ENCODE data around the gene CCDC188. TPM values are rescaled to one million over a fixed set of nuclear protein-coding genes. Genes with fewer than 3 reads are reported as not detected.

Gene CCDC188
- total RNA-seq, 2 donors from 2014 or later: not detected

DNA sequence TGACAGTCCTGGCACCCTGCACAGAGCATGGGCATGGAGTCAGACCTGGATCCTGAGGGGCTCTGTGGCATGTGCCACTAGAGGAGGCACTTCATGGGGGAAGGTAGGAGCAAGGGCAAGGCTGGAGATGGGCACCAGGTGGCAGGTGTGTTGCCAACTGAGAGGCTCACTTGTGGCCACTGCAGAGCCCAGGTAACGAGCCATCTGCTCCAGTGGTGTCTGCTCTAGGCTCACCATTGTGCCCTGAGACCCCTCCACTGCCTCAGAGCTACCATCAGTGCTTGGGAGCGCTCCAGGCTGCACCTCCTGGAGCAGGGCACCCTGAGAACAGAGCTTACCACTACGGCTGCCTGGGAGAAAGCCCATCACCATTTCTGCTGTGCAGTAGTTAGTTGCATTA, 20.5 kb downstream of the CCDC188 start:
- Mint-ChIP-seq H3K27me3 (ENCODE audit: insufficient read depth) (no peaks in the 10 kb centered on the region), H3K36me3 (ENCODE audit: low read depth) (peaks cover 27% of the 10 kb centered on the region), H3K9me3 (no peaks in the 10 kb centered on the region), H3K4me3 (peak overlapping the region; percentile 46), H3K27ac (no peak overlapping the region), H3K4me1 (no peaks in the 10 kb centered on the region)
- Histone ChIP-seq H3K9me3 (ENCODE audit: control insufficient read depth, low read length) (no peaks in the 10 kb centered on the region), H3K4me1 (ENCODE audit: control insufficient read depth, insufficient read depth, low read length) (no peaks in the 10 kb centered on the region), H3K27me3 (ENCODE audit: control insufficient read depth, insufficient read depth, low read length, poor library complexity, severe bottlenecking) (no peaks in the 10 kb centered on the region), H3K9ac (ENCODE audit: extremely low read depth, low read length, poor library complexity, severe bottlenecking) (no peak overlapping the region), H3K36me3 (ENCODE audit: control insufficient read depth, insufficient read depth, low read length) (peaks cover 33% of the 10 kb centered on the region), H3K27ac (ENCODE audit: low read depth, low read length) (peak overlapping the region; percentile 57), H3K4me3 (ENCODE audit: low read length) (no peak overlapping the region)
- TF ChIP-seq, protein P1, sequence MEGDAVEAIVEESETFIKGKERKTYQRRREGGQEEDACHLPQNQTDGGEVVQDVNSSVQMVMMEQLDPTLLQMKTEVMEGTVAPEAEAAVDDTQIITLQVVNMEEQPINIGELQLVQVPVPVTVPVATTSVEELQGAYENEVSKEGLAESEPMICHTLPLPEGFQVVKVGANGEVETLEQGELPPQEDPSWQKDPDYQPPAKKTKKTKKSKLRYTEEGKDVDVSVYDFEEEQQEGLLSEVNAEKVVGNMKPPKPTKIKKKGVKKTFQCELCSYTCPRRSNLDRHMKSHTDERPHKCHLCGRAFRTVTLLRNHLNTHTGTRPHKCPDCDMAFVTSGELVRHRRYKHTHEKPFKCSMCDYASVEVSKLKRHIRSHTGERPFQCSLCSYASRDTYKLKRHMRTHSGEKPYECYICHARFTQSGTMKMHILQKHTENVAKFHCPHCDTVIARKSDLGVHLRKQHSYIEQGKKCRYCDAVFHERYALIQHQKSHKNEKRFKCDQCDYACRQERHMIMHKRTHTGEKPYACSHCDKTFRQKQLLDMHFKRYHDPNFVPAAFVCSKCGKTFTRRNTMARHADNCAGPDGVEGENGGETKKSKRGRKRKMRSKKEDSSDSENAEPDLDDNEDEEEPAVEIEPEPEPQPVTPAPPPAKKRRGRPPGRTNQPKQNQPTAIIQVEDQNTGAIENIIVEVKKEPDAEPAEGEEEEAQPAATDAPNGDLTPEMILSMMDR (conservative IDR thresholded peaks at IDR 0.05): peak; percentile 16
- 92% methylated on average over 3 of the region's 3 CpGs; no CpG with 5 or more reads in 1 of the 2 experiments for WGBS, 2 experiments (ENCODE audit: insufficient coverage in 1 of 2, insufficient read length in 1 of 2)
- peak; percentile 68 for DNase-seq

DNA sequence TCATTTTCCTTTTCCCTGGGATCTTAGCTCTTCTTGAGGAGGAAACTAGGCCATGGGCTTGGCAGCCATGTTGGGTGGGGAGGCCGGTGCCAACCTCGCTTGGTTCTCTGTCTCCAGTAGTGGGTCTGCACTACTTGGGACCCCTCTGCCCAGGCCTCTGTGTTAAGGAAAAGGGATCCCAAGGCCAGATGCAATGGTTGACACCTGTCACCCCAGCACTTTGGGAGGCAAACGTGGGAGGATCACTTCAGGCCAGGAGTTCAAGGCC, 21.2 kb downstream of the CCDC188 start:
- Mint-ChIP-seq H3K36me3 (ENCODE audit: low read depth) (peaks cover 30% of the 10 kb centered on the region), H3K27ac (no peak overlapping the region), H3K4me1 (no peaks in the 10 kb centered on the region), H3K27me3 (ENCODE audit: insufficient read depth) (no peaks in the 10 kb centered on the region), H3K9me3 (no peaks in the 10 kb centered on the region), H3K4me3 (no peak overlapping the region)
- H3K9me3 ChIP-seq (ENCODE audit: control insufficient read depth, low read length): no peaks in the 10 kb centered on the region
- no peak for DNase-seq
- peaks cover 40% of the 10 kb centered on the region for H3K36me3 ChIP-seq (ENCODE audit: control insufficient read depth, insufficient read depth, low read length)
- TF ChIP-seq, protein P1 (conservative IDR thresholded peaks at IDR 0.05): no peak
- WGBS, 2 experiments (ENCODE audit: insufficient coverage in 1 of 2, insufficient read length in 1 of 2): 83 to 93% methylated on average over 1 to 3 of the region's 3 CpGs
- no peak overlapping the region for H3K4me3 ChIP-seq (ENCODE audit: low read length)
- H3K27me3 ChIP-seq (ENCODE audit: control insufficient read depth, insufficient read depth, low read length, poor library complexity, severe bottlenecking): no peaks in the 10 kb centered on the region
- H3K9ac ChIP-seq (ENCODE audit: extremely low read depth, low read length, poor library complexity, severe bottlenecking): no peak overlapping the region
- H3K27ac ChIP-seq (ENCODE audit: low read depth, low read length): no peak overlapping the region
- H3K4me1 ChIP-seq (ENCODE audit: control insufficient read depth, insufficient read depth, low read length): no peaks in the 10 kb centered on the region

DNA sequence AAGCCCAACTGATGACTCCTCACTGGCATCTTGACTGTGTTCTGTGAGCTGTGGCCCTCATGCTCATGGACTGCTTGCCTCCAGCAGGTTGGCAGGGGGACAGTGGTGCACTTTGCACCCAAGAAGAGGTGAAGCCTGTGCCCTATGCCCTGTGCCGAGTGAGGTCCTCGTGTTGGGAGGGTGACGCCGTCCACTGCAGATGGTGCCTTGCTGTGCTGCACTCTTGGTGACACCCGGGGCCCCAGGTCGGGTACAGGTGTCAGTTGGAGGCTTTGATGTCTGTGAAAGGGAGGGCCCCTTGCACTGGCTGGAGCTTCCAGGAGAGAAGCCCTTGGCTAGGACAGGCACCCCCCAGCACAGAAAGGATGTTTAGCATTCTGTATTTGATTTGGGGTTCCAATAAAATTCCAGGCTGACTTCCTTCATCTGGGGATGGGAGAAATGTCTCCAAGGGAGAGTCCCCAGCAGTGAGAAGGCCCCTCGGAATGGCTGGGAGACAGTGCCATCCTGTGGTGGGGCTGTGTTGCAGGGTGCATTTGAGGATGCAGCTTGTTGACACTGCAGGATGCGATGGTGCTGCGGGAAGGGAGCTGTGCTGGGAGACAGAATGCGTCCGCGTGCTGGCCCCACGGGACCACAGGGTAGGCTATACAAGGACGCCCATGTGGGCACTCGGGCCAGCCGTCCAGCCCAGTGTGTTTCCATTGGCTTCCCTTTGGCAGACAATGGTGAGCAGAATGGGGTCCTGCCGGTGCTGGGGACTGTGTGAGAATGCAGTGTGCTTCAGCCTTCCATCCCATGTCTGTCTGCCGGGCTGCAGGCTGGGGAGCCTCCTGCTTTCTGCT, 21.7 kb downstream of the CCDC188 start:
- Mint-ChIP-seq H3K27me3 (ENCODE audit: insufficient read depth) (no peaks in the 10 kb centered on the region), H3K9me3 (no peaks in the 10 kb centered on the region), H3K36me3 (ENCODE audit: low read depth) (peaks cover 30% of the 10 kb centered on the region), H3K4me3 (no peak overlapping the region), H3K4me1 (no peaks in the 10 kb centered on the region), H3K27ac (peak overlapping the region; percentile 39)
- H3K9me3 ChIP-seq (ENCODE audit: control insufficient read depth, low read length): no peaks in the 10 kb centered on the region
- no peaks in the 10 kb centered on the region for H3K4me1 ChIP-seq (ENCODE audit: control insufficient read depth, insufficient read depth, low read length)
- peaks cover 44% of the 10 kb centered on the region for H3K36me3 ChIP-seq (ENCODE audit: control insufficient read depth, insufficient read depth, low read length)
- WGBS, 2 experiments (ENCODE audit: insufficient coverage in 1 of 2, insufficient read length in 1 of 2): 69 to 80% methylated on average over 11 to 18 of the region's 18 CpGs
- H3K27ac ChIP-seq (ENCODE audit: low read depth, low read length): no peak overlapping the region
- H3K9ac ChIP-seq (ENCODE audit: extremely low read depth, low read length, poor library complexity, severe bottlenecking): no peak overlapping the region
- peak; percentile 86 for DNase-seq
- TF ChIP-seq, protein P1 (conservative IDR thresholded peaks at IDR 0.05): peak; percentile 74
- H3K27me3 ChIP-seq (ENCODE audit: control insufficient read depth, insufficient read depth, low read length, poor library complexity, severe bottlenecking): no peaks in the 10 kb centered on the region
- H3K4me3 ChIP-seq (ENCODE audit: low read length): no peak overlapping the region
